ENCODE results near the gene SNX20. TPM values are rescaled to one million over a fixed set of nuclear protein-coding genes. Genes with fewer than 3 reads are reported as not detected.

The SNX20 gene
- total RNA-seq, 1 donor from 2014 or later, result not detected

GRCh38 chr16:50719401-50720337 is 38.6 kb upstream of the SNX20 start:
- FAIRE-seq (no peak), DNase-seq (ENCODE audit: low read depth) (no peak)
- H3K4me1 ChIP-seq (ENCODE audit: insufficient read depth, low read length), result no peaks in the 10 kb centered on the region
- Mint-ChIP-seq H3K4me1 (ENCODE audit: low read depth, unreplicated experiment) (no peaks in the 10 kb centered on the region), H3K36me3 (ENCODE audit: low read depth, unreplicated experiment) (no peaks in the 10 kb centered on the region), H3K4me3 (ENCODE audit: unreplicated experiment) (no peak overlapping the region), H3K27ac (ENCODE audit: unreplicated experiment) (no peak overlapping the region), H3K9me3 (ENCODE audit: unreplicated experiment) (peaks cover 9% of the 10 kb centered on the region), H3K27me3 (ENCODE audit: low read depth, unreplicated experiment) (peaks cover 6% of the 10 kb centered on the region)
- no peaks in the 10 kb centered on the region for H3K9me3 ChIP-seq (ENCODE audit: insufficient read depth, low read depth, low read length)
- no peaks in the 10 kb centered on the region for H3K36me3 ChIP-seq (ENCODE audit: insufficient read depth, low read length)
- no peak overlapping the region for H3K4me3 ChIP-seq (ENCODE audit: insufficient read depth, low read depth, low read length)
- H3K27ac ChIP-seq (ENCODE audit: low read depth, low read length), result no peak overlapping the region
- H3K27me3 ChIP-seq (ENCODE audit: insufficient read depth, low read length), result no peaks in the 10 kb centered on the region
- no peak overlapping the region for H3K9ac ChIP-seq (ENCODE audit: low read length)
- no peak overlapping the region for H2AFZ ChIP-seq (ENCODE audit: low read depth, low read length)
- no peaks in the 10 kb centered on the region for H3K79me2 ChIP-seq (ENCODE audit: insufficient read depth, low read length)
- no peak for TF ChIP-seq EZH2 (IDR thresholded peaks at IDR 0.05; ENCODE audit: insufficient read depth, low read length)
- no peak for TF ChIP-seq CTCF (IDR thresholded peaks at IDR 0.05; ENCODE audit: insufficient read depth, low read depth, low read length)
- no peaks in the 10 kb centered on the region for H4K20me1 ChIP-seq (ENCODE audit: insufficient read depth, low read length)
- no peak overlapping the region for H3K4me2 ChIP-seq (ENCODE audit: low read length)

DNA sequence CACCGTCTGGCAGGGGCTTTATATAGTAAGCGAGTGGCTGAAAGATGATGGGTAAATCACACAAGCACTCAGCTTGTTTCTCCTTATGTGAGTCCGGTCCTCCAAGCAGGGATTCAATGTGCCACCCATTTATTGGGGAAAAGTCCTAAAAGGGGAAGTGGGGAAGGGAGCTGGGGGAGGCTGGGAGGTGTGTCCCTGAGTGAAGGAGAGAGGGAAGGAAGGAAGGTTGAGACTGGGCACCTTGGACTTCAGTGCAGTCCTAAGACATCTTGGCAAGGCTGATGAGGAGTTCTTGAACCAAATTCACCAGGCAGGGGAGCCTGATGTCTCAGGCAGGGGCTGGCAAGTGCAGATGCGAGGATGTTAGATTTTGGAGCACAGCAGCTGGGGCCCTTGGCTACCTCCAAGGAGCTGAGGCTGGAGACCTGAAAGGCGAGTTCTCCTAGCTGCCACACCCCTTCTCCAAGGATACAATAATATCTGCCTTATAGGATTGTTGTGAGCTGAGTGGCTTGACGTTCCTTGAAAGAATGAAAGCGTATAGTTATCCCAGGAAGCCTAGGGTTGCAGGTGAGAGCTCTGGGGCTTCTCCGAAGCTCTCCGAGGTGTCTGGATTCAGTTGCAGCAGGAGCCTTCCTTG is 37.8 kb upstream of the SNX20 start:
- Histone ChIP-seq H3K9ac (ENCODE audit: low read length) (no peak overlapping the region), H3K27ac (ENCODE audit: low read depth, low read length) (no peak overlapping the region), H4K20me1 (ENCODE audit: insufficient read depth, low read length) (no peaks in the 10 kb centered on the region), H3K4me3 (ENCODE audit: insufficient read depth, low read depth, low read length) (no peak overlapping the region), H3K27me3 (ENCODE audit: insufficient read depth, low read length) (no peaks in the 10 kb centered on the region), H3K4me1 (ENCODE audit: insufficient read depth, low read length) (no peaks in the 10 kb centered on the region), H2AFZ (ENCODE audit: low read depth, low read length) (no peak overlapping the region), H3K36me3 (ENCODE audit: insufficient read depth, low read length) (no peaks in the 10 kb centered on the region), H3K9me3 (ENCODE audit: insufficient read depth, low read depth, low read length) (no peaks in the 10 kb centered on the region), H3K4me2 (ENCODE audit: low read length) (no peak overlapping the region), H3K79me2 (ENCODE audit: insufficient read depth, low read length) (no peaks in the 10 kb centered on the region)
- H3K27ac Mint-ChIP-seq (ENCODE audit: unreplicated experiment), result no peak overlapping the region
- peaks cover 6% of the 10 kb centered on the region for H3K27me3 Mint-ChIP-seq (ENCODE audit: low read depth, unreplicated experiment)
- peaks cover under 1% of the 10 kb centered on the region for H3K9me3 Mint-ChIP-seq (ENCODE audit: unreplicated experiment)
- H3K4me3 Mint-ChIP-seq (ENCODE audit: unreplicated experiment), result no peak overlapping the region
- TF ChIP-seq CTCF (IDR thresholded peaks at IDR 0.05; ENCODE audit: insufficient read depth, low read depth, low read length), result no peak
- no peak for TF ChIP-seq EZH2 (IDR thresholded peaks at IDR 0.05; ENCODE audit: insufficient read depth, low read length)
- H3K4me1 Mint-ChIP-seq (ENCODE audit: low read depth, unreplicated experiment), result no peaks in the 10 kb centered on the region
- no peaks in the 10 kb centered on the region for H3K36me3 Mint-ChIP-seq (ENCODE audit: low read depth, unreplicated experiment)
- DNase-seq (ENCODE audit: low read depth) (no peak), FAIRE-seq (no peak)

All from astrocyte (in vitro differentiated cells and primary cell).